Neuron (in vitro differentiated cells): ENCODE results near the gene RECQL5.

Source experiments
- H2AFZ ChIP-seq: one replicate; pipeline ENCODE4 v1.6.1; 2013; ENCODE audit warnings: low read depth, mild to moderate bottlenecking, inconsistent platforms, low read length, moderate library complexity
- H3K27me3 ChIP-seq: one replicate; pipeline ENCODE4 v1.6.1; 2013; ENCODE audit warnings: low read length; ENCODE audit not compliant: insufficient read depth
- H3K36me3 ChIP-seq: one replicate; pipeline ENCODE4 v1.6.1; 2013; ENCODE audit warnings: low read length; ENCODE audit not compliant: insufficient read depth
- H3K4me1 ChIP-seq: one replicate; pipeline ENCODE4 v1.6.1; 2013; ENCODE audit warnings: low read length; ENCODE audit not compliant: insufficient read depth
- H3K4me3 ChIP-seq: 2 replicates; pipeline ENCODE4 v1.5.1; 2013; ENCODE audit warnings: mild to moderate bottlenecking, low read length, moderate library complexity
- H3K9me3 ChIP-seq: one replicate; pipeline ENCODE4 v1.6.1; 2013; ENCODE audit warnings: low read length

Gene RECQL5

DNA sequence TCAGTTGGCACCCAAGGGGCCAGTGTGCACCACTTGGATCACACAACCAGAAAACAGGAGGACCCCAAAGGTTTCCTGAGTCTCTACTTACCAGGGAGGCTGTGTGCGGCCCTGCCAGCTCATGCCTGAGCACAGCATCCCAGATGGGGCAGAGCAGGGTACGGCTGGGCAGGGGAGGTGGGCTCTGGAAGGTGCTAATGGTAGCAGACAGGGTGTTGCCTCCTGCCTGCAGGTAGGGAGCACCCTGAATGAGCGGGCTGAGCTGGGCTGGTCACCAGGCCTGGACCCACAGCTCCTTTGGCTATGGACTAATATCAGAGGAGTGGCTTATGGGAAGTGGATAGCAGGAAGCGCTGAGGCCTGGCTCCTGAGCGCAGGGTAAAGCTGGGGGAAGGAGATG is 14.6 kb downstream of the RECQL5 start:
- Histone ChIP-seq H2AFZ (no peak overlapping the region), H3K27me3 (no peaks in the 10 kb centered on the region), H3K4me1 (no peaks in the 10 kb centered on the region), H3K36me3 (peaks cover 39% of the 10 kb centered on the region), H3K4me3 (no peak overlapping the region), H3K9me3 (no peaks in the 10 kb centered on the region)

DNA sequence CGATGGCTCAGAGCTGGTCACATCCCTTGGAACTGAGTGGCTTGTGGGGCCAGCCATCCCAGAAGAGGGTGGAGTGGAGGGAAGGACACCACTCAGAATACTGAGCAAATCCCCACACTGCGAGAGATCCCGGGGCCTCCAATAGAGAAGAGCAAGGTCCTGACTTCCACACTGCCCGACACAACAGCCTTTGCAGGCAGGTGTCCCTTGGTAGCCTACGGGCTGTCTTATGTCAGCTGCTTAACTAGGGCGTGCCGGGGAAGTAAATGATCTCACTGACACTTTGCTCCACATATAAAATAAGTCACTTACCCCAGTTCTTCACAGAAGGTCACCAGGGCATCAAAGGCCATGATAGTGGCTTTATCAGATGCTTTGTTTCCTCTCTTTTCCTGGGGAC is 16.1 kb downstream of the RECQL5 start:
- Histone ChIP-seq H3K4me3 (no peak overlapping the region), H3K27me3 (no peaks in the 10 kb centered on the region), H3K4me1 (no peaks in the 10 kb centered on the region), H3K36me3 (peaks cover 34% of the 10 kb centered on the region), H2AFZ (no peak overlapping the region), H3K9me3 (no peaks in the 10 kb centered on the region)

DNA sequence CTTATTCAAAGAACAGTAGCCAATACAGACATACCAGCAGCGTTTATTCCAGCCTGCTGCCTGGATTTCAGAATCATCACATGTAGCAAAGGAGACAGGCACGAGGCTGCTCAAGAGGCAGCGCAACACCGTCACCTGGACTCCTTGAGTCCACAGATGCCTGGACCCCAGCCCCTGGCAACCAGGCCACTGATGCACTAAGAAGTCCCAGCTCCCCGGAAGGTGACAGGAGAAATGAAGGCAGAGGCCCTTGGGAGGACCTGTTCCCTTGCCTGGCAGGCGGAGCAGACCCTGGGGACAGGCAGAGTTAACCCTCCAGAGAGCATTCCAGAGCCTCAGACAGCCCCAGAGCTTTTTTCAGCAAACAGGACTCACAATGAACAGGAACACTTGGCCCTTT is 17.3 kb downstream of the RECQL5 start:
- Histone ChIP-seq H3K27me3 (no peaks in the 10 kb centered on the region), H3K4me1 (no peaks in the 10 kb centered on the region), H3K36me3 (peaks cover 30% of the 10 kb centered on the region)

DNA sequence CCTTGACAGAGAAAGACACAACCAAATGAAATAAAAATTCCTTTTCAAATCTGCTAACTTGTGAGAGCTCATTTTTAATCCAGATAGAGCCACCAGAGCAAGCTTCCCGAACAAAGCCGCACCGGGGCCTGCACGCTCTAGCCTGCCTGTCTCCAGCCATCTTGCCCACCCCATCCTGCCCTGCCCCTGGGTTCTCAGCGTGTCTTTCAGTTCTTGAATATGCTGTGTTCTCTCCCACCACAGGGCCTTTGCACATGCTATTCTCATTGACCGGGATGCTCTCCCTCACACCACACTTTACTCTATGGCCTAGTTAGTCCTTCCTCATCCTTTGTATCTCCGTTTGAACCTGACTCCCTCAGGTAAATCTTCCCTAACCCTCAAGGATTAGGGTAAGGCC is 19.0 kb downstream of the RECQL5 start:
- no peaks in the 10 kb centered on the region for H3K4me1 ChIP-seq
- H3K27me3 ChIP-seq, result no peaks in the 10 kb centered on the region
- H3K36me3 ChIP-seq, result peaks cover 28% of the 10 kb centered on the region
- no peaks in the 10 kb centered on the region for H3K9me3 ChIP-seq
- no peak overlapping the region for H2AFZ ChIP-seq
- no peak overlapping the region for H3K4me3 ChIP-seq

More for the DNA sequence above, 17.3 kb downstream of the RECQL5 start:
- Histone ChIP-seq H3K9me3 (no peaks in the 10 kb centered on the region), H2AFZ (no peak overlapping the region), H3K4me3 (no peak overlapping the region)

DNA sequence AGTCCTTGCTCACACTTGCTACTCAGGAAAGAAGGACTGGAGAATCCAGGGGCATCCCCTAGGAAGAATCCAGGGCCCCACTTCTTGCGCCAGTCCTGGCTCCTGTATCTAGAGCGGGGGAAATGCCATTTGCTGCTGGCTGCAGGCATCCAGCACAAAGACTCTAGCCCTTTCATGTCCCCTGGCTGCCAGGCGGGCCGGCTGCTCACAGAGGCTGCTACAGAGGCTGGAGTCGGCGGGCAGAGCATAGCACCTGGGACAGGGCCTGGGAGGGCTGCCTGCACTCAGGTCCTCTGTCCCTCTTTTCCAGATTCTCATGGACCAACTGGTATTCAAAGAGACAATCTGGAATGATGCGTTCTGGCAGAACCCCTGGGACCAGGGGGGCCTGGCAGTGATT is 19.9 kb downstream of the RECQL5 start:
- H3K4me3 ChIP-seq, result no peak overlapping the region
- H3K27me3 ChIP-seq, result no peaks in the 10 kb centered on the region
- no peaks in the 10 kb centered on the region for H3K9me3 ChIP-seq
- H3K4me1 ChIP-seq, result no peaks in the 10 kb centered on the region
- peaks cover 23% of the 10 kb centered on the region for H3K36me3 ChIP-seq
- H2AFZ ChIP-seq, result no peak overlapping the region

DNA sequence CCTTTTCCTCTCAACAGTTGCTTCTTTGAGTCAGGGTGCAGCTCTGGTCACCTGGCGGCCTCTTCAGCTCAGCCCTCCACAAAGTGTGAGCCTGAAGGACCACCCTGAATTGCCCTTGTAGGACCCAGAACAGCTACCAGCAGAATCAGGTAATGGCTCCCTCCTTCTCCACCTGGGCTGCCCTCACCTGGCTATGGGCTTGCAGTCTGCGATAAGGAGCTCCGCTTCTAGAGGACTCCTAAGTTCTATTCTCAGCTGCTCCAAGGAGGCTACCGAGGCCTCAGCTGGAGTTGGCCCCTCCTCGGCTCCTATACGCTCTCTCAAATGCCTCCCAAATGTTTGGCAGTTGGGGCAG is 20.3 kb downstream of the RECQL5 start:
- Histone ChIP-seq H2AFZ (no peak overlapping the region), H3K4me1 (no peaks in the 10 kb centered on the region), H3K9me3 (no peaks in the 10 kb centered on the region), H3K4me3 (no peak overlapping the region), H3K36me3 (peaks cover 23% of the 10 kb centered on the region), H3K27me3 (no peaks in the 10 kb centered on the region)

DNA sequence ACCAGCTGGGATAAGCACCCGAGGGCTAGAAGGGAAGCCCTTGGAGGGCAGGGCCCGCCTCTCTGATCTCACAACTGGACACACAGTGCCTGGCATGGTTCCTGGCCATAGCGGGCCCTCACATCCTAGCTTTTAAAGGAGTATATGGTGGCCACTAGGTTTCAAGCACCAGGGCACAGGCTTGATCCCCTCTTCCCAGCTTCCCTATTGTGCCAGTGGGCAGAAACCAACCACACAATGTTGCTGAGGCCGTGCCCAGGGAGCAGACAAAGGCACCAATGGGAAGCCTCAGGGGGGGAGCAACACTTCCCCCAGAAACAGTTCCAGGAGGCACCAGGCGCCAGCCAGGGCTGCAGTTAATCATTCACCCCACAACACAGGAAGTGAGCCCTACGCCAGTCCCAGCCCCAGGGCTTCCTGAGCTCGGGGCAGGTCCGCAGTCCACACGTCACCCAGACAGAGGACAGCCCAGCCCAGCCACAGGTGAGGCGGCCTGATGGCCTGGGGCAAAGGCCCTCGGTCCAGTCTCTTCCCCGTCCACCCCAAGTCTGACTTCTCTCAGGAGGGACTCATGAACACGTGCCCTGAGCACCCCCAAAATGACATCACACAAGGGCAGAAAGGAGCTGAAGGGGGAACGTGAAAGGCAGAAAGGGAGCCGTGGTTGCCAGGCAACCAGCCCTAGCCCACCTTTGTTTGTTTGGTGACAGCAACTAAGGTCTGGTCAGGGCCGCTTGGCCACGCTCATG is 20.9 kb downstream of the RECQL5 start:
- Histone ChIP-seq H3K4me3 (no peak overlapping the region), H2AFZ (no peak overlapping the region), H3K4me1 (no peaks in the 10 kb centered on the region), H3K9me3 (no peaks in the 10 kb centered on the region), H3K36me3 (peaks cover 22% of the 10 kb centered on the region), H3K27me3 (no peaks in the 10 kb centered on the region)

DNA sequence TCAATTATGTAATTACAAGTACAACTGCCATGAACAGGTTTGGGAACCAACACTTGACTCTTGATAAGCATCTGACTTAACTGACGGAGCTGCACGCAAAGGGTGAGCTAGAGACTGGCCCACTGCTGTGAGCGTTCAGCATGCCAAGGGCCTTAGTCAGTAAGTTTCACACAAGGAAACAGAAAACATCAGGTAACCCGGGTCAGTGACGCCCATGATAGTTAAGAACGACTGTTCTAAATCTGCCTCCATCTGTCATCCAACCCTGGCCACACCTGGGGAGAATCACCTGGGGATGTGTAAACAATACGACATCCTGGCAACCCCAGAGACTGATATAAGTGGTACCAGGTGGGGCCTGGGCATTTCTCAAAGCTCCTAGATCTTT is 21.5 kb downstream of the RECQL5 start:
- H3K4me1 ChIP-seq, result no peaks in the 10 kb centered on the region
- no peaks in the 10 kb centered on the region for H3K27me3 ChIP-seq
- H3K9me3 ChIP-seq, result no peaks in the 10 kb centered on the region
- H2AFZ ChIP-seq, result no peak overlapping the region
- H3K36me3 ChIP-seq, result peaks cover 17% of the 10 kb centered on the region
- no peak overlapping the region for H3K4me3 ChIP-seq

DNA sequence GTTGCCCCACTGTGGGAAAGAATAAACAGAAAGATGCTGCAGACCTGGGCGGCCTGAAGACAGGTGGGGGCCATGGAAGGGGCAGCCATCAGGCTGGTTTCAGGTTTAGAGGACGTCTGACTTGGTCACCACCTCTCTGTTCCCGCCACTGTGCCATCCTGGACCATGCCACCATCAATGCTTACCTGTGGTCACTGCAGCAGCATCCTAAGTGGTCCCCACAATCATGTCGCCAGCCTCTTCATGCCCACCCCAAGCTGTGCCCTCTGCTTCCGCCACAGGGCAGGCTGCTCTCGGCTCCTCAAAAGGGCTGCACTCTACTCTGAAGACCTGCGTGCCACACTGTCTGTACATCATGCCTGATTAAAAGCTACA is 23.3 kb downstream of the RECQL5 start:
- no peak overlapping the region for H2AFZ ChIP-seq
- no peaks in the 10 kb centered on the region for H3K4me1 ChIP-seq
- H3K4me3 ChIP-seq, result no peak overlapping the region
- peaks cover 3% of the 10 kb centered on the region for H3K36me3 ChIP-seq
- H3K9me3 ChIP-seq, result no peaks in the 10 kb centered on the region
- no peaks in the 10 kb centered on the region for H3K27me3 ChIP-seq

DNA sequence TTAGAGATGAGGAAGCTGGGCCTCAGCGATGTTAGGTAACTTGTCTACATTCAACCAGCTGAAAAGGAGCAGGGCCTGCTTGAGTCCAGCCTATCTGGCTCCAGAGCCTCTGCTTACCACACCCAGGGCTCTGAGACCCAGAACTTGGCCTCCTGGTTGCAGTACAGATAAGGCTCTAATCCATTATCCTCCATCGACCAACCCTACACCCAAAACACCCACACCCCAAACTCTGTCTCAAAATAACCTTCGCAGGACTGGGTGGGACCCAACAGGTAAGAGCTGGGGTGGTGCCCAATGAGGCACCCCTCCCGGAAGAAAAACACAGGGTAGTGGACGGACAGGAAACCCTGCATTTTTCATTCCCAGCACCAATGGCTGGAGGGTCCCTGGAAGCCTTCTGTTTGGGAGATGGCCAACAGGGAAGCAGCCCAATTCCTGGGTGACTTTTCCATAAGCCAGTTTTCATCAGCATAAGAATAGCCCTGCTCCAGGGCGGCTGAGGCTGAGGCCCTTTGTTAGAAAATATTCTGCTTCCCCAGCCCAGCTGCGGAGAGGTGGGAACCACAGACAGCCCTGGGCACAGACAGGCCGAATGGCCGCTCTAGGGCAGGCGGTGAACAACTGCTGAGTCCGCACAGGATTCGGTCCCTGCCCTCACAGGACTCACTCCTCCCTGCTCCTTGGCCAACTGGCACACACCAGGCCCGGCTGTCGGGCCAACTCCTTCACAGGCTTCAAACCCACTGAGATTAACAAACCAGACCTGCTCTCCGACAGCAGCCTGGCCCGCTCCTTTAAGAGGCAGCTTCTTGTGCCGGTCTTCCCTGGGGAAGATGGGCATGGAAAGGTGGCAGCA is 23.9 kb downstream of the RECQL5 start:
- Histone ChIP-seq H3K36me3 (peaks cover 2% of the 10 kb centered on the region), H3K27me3 (no peaks in the 10 kb centered on the region), H3K4me3 (no peak overlapping the region), H3K4me1 (no peaks in the 10 kb centered on the region), H3K9me3 (no peaks in the 10 kb centered on the region), H2AFZ (no peak overlapping the region)

DNA sequence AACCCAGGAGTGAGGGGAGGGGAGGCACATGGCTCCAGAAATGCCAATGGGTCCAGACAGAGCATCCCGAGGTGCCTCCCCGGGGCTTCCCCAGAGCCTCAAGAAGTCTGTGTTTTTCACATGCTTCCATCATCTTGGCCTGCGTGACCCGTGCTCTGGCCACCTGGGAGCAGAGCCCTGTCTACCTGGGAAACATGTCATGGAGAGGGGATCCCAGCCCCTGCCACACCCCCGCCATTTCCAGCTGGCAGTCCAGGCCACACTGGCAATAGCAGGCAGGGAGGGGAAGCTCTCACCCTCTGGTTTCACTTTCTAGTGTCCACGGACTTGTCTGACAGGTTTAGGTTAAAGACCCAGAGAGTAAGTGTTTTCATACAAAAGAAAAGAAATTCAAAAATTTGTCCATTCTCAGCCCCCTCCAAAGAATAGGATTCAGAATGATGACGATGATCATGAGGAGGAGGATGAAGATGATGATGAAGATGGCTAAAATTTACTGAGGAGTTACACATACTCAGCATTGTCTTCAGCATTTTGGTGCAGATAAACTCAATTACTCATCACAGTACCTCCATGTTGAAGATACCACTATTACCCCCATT is 24.7 kb downstream of the RECQL5 start:
- H3K4me1 ChIP-seq, result no peaks in the 10 kb centered on the region
- no peak overlapping the region for H3K4me3 ChIP-seq

DNA sequence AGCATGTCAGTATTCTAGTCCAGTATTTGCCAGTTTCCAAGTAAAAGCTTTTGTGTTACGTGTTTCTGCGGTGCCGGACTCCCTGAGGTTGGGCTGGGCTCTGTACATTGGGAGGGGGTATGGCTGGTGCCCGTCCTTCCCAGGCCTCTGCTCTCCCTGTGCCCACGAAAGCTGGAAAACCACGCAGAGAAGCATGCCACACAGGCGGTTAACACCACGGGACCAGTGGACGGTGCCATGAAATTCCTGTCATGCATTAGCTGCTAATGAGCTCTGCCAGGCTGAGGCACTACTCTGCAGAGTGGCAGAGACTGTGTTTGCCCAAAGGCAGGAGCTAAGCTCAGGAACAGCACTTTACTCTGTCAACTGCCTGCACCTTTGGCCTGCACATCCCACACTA is 25.6 kb downstream of the RECQL5 start:
- no peaks in the 10 kb centered on the region for H3K4me1 ChIP-seq
- H3K9me3 ChIP-seq, result no peaks in the 10 kb centered on the region
- H3K27me3 ChIP-seq, result no peaks in the 10 kb centered on the region
- no peak overlapping the region for H3K4me3 ChIP-seq
- no peak overlapping the region for H2AFZ ChIP-seq
- H3K36me3 ChIP-seq, result peaks cover 2% of the 10 kb centered on the region

More for the DNA sequence above, 24.7 kb downstream of the RECQL5 start:
- peaks cover 2% of the 10 kb centered on the region for H3K36me3 ChIP-seq
- no peaks in the 10 kb centered on the region for H3K27me3 ChIP-seq
- H3K9me3 ChIP-seq, result no peaks in the 10 kb centered on the region
- H2AFZ ChIP-seq, result no peak overlapping the region

DNA sequence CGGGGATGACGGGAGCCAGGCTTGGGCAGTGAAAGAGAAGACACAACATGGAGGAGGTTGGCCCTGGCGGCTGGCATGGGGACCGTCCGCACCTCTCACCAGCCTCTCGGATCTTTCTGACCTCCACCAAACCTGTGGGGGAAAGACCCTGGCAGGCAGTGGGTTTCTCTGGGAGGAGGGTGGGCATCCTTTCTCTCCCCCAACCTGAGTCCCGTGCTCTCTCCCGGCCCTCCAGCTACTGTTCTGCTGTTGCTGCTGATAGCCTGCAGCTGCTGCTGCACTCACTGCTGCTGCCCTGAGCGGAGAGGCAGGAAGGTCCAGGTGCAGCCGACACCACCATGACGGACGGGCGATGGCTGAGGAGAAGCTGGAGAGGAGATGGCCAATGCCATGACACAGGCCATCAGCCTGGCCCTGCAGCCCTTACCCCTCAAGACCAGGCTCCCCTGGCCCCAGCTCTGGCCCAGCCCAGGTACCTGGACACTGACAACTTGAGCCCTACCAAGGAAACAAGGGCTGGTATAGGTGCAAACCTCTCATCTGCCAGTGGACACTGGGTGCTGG is 26.3 kb downstream of the RECQL5 start:
- H3K4me1 ChIP-seq, result no peaks in the 10 kb centered on the region
- H3K9me3 ChIP-seq, result no peaks in the 10 kb centered on the region
- peaks cover 2% of the 10 kb centered on the region for H3K36me3 ChIP-seq
- H3K4me3 ChIP-seq, result no peak overlapping the region
- H3K27me3 ChIP-seq, result no peaks in the 10 kb centered on the region
- no peak overlapping the region for H2AFZ ChIP-seq
